Measurements from ENCODE around the gene CLPTM1L. TPM values are rescaled to one million over a fixed set of nuclear protein-coding genes. Genes with fewer than 3 reads are reported as not detected.

Gene CLPTM1L
- total and polyA plus RNA-seq, 12 donors: 40.7 to 96.5 (median 83.2) TPM

- no peak overlapping the region for H3K4me3 ChIP-seq
- DNase-seq: no peak
- H3K27me3 ChIP-seq: peaks cover 9% of the 10 kb centered on the region
- H3K27ac ChIP-seq: no peak overlapping the region
- no peaks in the 10 kb centered on the region for H3K36me3 ChIP-seq (replicated peaks in 1 of 2)
- no peak for TF ChIP-seq CTCF (IDR thresholded peaks at IDR 0.05)
- H3K4me1 ChIP-seq (replicated peaks in 1 of 2): no peaks in the 10 kb centered on the region
- 62 to 70% (median 67%) methylated on average over 7 of the region's 7 CpGs for WGBS, 4 donors
- H3K9me3 ChIP-seq (replicated peaks in 1 of 3): no peaks in the 10 kb centered on the region
- intact Hi-C loops (cut with DNase I): no loop called here
These were observed 22.2 kb upstream of the CLPTM1L start for GRCh38 chr5:1367149-1367548.

- intact Hi-C loops (cut with DNase I): no loop called here
- DNase-seq: no peak
- H3K4me3 ChIP-seq: no peak overlapping the region
- WGBS, 4 donors: 80 to 88% (median 86%) methylated on average over 14 of the region's 14 CpGs
- peaks cover 10% of the 10 kb centered on the region for H3K27me3 ChIP-seq
- H3K9me3 ChIP-seq (replicated peaks in 1 of 3): no peaks in the 10 kb centered on the region
- no peaks in the 10 kb centered on the region for H3K36me3 ChIP-seq (replicated peaks in 1 of 2)
- no peaks in the 10 kb centered on the region for H3K4me1 ChIP-seq (replicated peaks in 1 of 2)
- no peak for TF ChIP-seq POLR2A (IDR thresholded peaks at IDR 0.05)
- no peak for TF ChIP-seq CTCF (IDR thresholded peaks at IDR 0.05)
- no peak overlapping the region for H3K27ac ChIP-seq
These were observed 21.6 kb upstream of the CLPTM1L start for GRCh38 chr5:1366514-1366913.

GRCh38 chr5:1364211-1364610, 19.3 kb upstream of the CLPTM1L start:
- 66 to 78% (median 70%) methylated on average over 9 of the region's 9 CpGs for WGBS, 4 donors
- no peaks in the 10 kb centered on the region for H3K4me1 ChIP-seq (replicated peaks in 1 of 2)
- intact Hi-C loops (cut with DNase I): no loop called here
- TF ChIP-seq POLR2A (IDR thresholded peaks at IDR 0.05) (no peak), CTCF (IDR thresholded peaks at IDR 0.05) (no peak)
- DNase-seq: no peak
- no peaks in the 10 kb centered on the region for H3K9me3 ChIP-seq (replicated peaks in 1 of 3)
- H3K36me3 ChIP-seq (replicated peaks in 1 of 2): no peaks in the 10 kb centered on the region
- peaks cover 20% of the 10 kb centered on the region for H3K27me3 ChIP-seq
- no peak overlapping the region for H3K27ac ChIP-seq
- no peak overlapping the region for H3K4me3 ChIP-seq

GRCh38 chr5:1363581-1363980, 18.7 kb upstream of the CLPTM1L start:
- WGBS, 4 donors: 51 to 75% (median 72%) methylated on average over 7 to 16 of the region's 16 CpGs
- Histone ChIP-seq H3K4me1 (replicated peaks in 1 of 2) (no peaks in the 10 kb centered on the region), H3K9me3 (replicated peaks in 1 of 3) (no peaks in the 10 kb centered on the region), H3K36me3 (replicated peaks in 1 of 2) (no peaks in the 10 kb centered on the region), H3K27ac (no peak overlapping the region), H3K27me3 (peaks cover 26% of the 10 kb centered on the region), H3K4me3 (no peak overlapping the region)
- no peak for TF ChIP-seq CTCF (IDR thresholded peaks at IDR 0.05)
- no peak for TF ChIP-seq POLR2A (IDR thresholded peaks at IDR 0.05)
- intact Hi-C loops (cut with DNase I): no loop called here
- no peak for DNase-seq

Data from adrenal gland (tissue), 12 donors.